Spleen (tissue), 7 donors: ENCODE data around the gene FBXO5.

Source experiments
- CTCF ChIP-seq, 11 experiments: fragments of 200-600 bp in 7 of 11; fragments of 450-650 bp in 4 of 11; sonication (generic) in 4 of 11; IDR thresholded peaks in 8 of 11; conservative IDR thresholded peaks in 3 of 11; 1 replicate in 7 of 11; 2 replicates in 4 of 11; pipeline versions ENCODE4 v1.4.0 to v1.8.0; 2016 to 2021; ENCODE audit warnings: antibody characterized with exemption in 11 of 11, inconsistent platforms in 4 of 11, mild to moderate bottlenecking in 1 of 11
- POLR2A ChIP-seq, 3 donors: fragments of 450-650 bp; IDR thresholded peaks; one replicate each; pipeline ENCODE4 v1.5.1; 2017; ENCODE audit warnings: antibody characterized with exemption in 3 of 3, mild to moderate bottlenecking in 1 of 3
- POLR2AphosphoS5 ChIP-seq, 3 donors: sonication (generic); formaldehyde crosslinking; IDR thresholded peaks; one replicate each; pipeline ENCODE4 v1.5.1; 2017; ENCODE audit warnings: antibody characterized with exemption in 3 of 3
- donor health status: DM: no; HTN: no; CAD: no; lungs with moderate emphysema.
- donor health status: DM: no; HTN: no; CAD: no.
- donor health status: DM: no; HTN: no; CAD: no.

DNA sequence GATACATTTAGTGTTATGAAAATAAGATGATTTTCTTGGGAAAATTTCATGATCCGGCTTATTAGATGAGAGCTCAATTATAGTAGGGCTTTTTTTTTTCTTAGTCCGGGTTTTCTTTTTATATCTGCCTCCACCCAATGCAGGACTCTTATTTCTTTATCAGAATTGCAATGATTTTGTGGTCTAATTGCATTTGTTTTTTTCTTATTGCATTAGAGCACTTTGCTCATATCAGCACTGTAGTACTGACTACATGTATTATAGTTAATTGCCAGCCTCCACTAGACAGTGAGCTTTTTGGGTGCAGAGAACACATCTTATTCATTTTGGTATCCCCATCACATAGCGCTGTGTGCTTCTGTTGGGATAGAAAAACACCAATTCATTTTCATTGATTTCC lies 50.0 kb downstream of the FBXO5 start:
- TF ChIP-seq CTCF (IDR thresholded peaks at IDR 0.05 in 8 of 11, conservative IDR thresholded peaks at IDR 0.05 in 3 of 11) (no peak), POLR2A (IDR thresholded peaks at IDR 0.05) (no peak), POLR2AphosphoS5 (IDR thresholded peaks at IDR 0.05) (no peak)
